Left ventricle myocardium inferior (tissue), 1 donor: Measurements from ENCODE around the gene TDRD12. TPM values are rescaled to one million over a fixed set of nuclear protein-coding genes. Genes with fewer than 3 reads are reported as not detected.
"Not testable (repeated sequence)": the region's sequence is repeated elsewhere in the genome, so short reads cannot be mapped to it uniquely, and the experiment has no call there.

Experiments used
- DNase-seq: peaks from one replicate; pipeline ENCODE4 v3.0.0-alpha.2; 2020
- H3K27ac ChIP-seq: fragments of 200-600 bp; replicated peaks from 2 replicates; pipeline ENCODE4 v1.8.0; 2021
- H3K27me3 ChIP-seq: fragments of 200-600 bp; 2 replicates; pipeline ENCODE4 v1.8.0; 2021; ENCODE audit warnings: low read depth
- H3K36me3 ChIP-seq: fragments of 200-600 bp; 2 replicates; pipeline ENCODE4 v1.8.0; 2021
- H3K4me1 ChIP-seq: fragments of 200-600 bp; 2 replicates; pipeline ENCODE4 v1.8.0; 2021
- H3K4me3 ChIP-seq: fragments of 200-600 bp; 2 replicates; pipeline ENCODE4 v1.8.0; 2021; ENCODE audit warnings: mild to moderate bottlenecking, moderate library complexity
- H3K9me3 ChIP-seq: fragments of 200-600 bp; replicated peaks from 2 replicates; pipeline ENCODE4 v1.8.0; 2021
- CTCF ChIP-seq: fragments of 200-600 bp; IDR thresholded peaks from 2 replicates; pipeline ENCODE4 v1.8.0; 2021; ENCODE audit warnings: antibody characterized with exemption, mild to moderate bottlenecking, borderline replicate concordance
- intact Hi-C: fragments of 100-400 bp; cut with micrococcal nuclease; formaldehyde crosslinking; loops from one replicate; pipeline ENCODE4 v1.11.0; 2022
- total RNA-seq: library from RNA; stranded (reverse); fragmentation: NEBNext Ultra II Directional; extraction: Animal tissue kit (Norgen Biotek cat#: 25700); gene quantifications from one replicate; pipeline ENCODE4 v1.2.1, GENCODE V29; 2021
- donor health status: DM: no; HTN: yes; CAD: no; lungs with severe emphysema.

TDRD12 gene
- total RNA-seq, 1 donor from 2014 or later, result not detected

- Histone ChIP-seq H3K9me3 (no peaks in the 10 kb centered on the region), H3K4me1 (no peaks in the 10 kb centered on the region), H3K27me3 (no peaks in the 10 kb centered on the region), H3K4me3 (no peak overlapping the region), H3K27ac (no peak overlapping the region), H3K36me3 (no peaks in the 10 kb centered on the region)
- TF ChIP-seq CTCF, result no peak
- DNase-seq, result no peak
- intact Hi-C loops, result no loop called here
Observed at GRCh38 chr19:32866061-32866460, 146.5 kb downstream of the TDRD12 start.

- intact Hi-C loops, result no loop called here
- Histone ChIP-seq H3K4me3 (no peak overlapping the region), H3K9me3 (no peaks in the 10 kb centered on the region), H3K27ac (no peak overlapping the region), H3K36me3 (no peaks in the 10 kb centered on the region), H3K4me1 (no peaks in the 10 kb centered on the region), H3K27me3 (no peaks in the 10 kb centered on the region)
- no peak for TF ChIP-seq CTCF
- no peak for DNase-seq
Observed at GRCh38 chr19:32866564-32867265, 147.1 kb downstream of the TDRD12 start.

- H3K36me3 ChIP-seq, H3K4me3 ChIP-seq, DNase-seq, H3K4me1 ChIP-seq, H3K9me3 ChIP-seq, intact Hi-C loops, H3K27ac ChIP-seq, H3K27me3 ChIP-seq: not testable (repeated sequence)
Observed at GRCh38 chr19:32867436-32867835, 147.9 kb downstream of the TDRD12 start.

GRCh38 chr19:32868206-32868950, 148.8 kb downstream of the TDRD12 start:
- no peak for DNase-seq
- no peak for TF ChIP-seq CTCF
- intact Hi-C loops, result no loop called here

GRCh38 chr19:32869369-32869965, 149.9 kb downstream of the TDRD12 start, which contains the start of gene SLC7A9:
TSS of gene SLC7A9 (minus strand) at chr19:32869767. CDS start at chr19:32868534, 1,233 bp downstream.
- no peak for TF ChIP-seq CTCF
- H3K27me3 ChIP-seq, result no peaks in the 10 kb centered on the region
- no peak within 1 kb of the TSS for H3K27ac ChIP-seq
- H3K4me3 ChIP-seq, result no peak within 1 kb of the TSS
- H3K4me1 ChIP-seq, result no peaks in the 10 kb centered on the region
- no peaks in the 10 kb centered on the region for H3K9me3 ChIP-seq
- DNase-seq, result no peak
- intact Hi-C loops, result no loop called here
- no peaks in the 10 kb centered on the region for H3K36me3 ChIP-seq

More at GRCh38 chr19:32868206-32868950, 148.8 kb downstream of the TDRD12 start:
- no peak overlapping the region for H3K27ac ChIP-seq
- no peak overlapping the region for H3K4me3 ChIP-seq
- H3K36me3 ChIP-seq, result no peaks in the 10 kb centered on the region
- no peaks in the 10 kb centered on the region for H3K27me3 ChIP-seq
- no peaks in the 10 kb centered on the region for H3K9me3 ChIP-seq
- no peaks in the 10 kb centered on the region for H3K4me1 ChIP-seq
